ENCODE measurements around the gene CPNE2.

CPNE2 gene

DNA sequence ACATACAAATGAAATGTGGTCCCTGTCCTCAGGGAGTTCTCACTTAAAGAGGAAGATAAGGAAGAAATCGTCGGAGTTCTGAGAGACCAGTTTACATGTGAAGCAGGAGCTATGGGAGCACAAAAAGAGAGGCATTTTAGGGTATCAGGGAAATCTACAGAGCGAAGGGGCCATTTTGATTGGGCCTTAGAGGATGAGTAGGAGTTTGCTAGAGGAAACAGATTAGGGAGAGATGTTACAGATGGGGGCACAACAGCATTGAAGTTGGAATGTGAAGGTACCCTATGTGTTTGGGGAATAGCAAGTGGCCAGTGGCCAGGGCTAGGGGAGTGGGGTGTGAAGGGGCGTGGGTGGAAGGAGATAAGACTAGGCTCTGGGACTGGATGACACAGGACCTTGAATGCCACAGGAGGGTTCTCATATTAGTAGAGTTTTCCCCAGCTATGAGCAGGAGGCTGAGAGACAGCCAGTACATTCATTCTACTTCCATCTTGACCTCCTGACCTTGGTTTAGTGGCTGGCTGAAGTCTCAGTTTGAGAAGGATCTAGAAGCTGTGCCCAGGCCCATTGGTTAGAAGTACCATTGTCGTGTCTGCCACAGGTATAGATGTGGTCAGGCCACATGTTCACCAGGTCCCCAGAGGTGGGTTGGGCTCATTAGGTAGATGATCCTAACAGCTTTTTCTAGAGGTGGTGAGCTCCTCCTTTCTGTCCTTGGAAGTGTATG lies 34.8 kb downstream of the CPNE2 start:
- Mint-ChIP-seq H3K9me3 (no peaks in the 10 kb centered on the region), H3K4me1 (ENCODE audit: low read depth in 2 of 2) (peaks cover 65 to 68% of the 10 kb centered on the region in 2 donors), H3K4me3 (peak overlapping the region; percentile 7 to 47), H3K27me3 (no peaks in the 10 kb centered on the region), H3K27ac (peak overlapping the region; percentile 56 to 89), H3K36me3 (ENCODE audit: insufficient read depth) (peaks cover 3% of the 10 kb centered on the region)
- ATAC-seq (replicated peaks) (peak; percentile 28), DNase-seq (no peak)

- H3K4me1 Mint-ChIP-seq (ENCODE audit: low read depth in 2 of 2): peaks cover 69 to 73% of the 10 kb centered on the region in 2 donors
- peak overlapping the region; percentile 56 to 89 for H3K27ac Mint-ChIP-seq
- no peak for ATAC-seq (replicated peaks)
These were observed 35.5 kb downstream of the CPNE2 start for GRCh38 chr16:57127836-57128235.

GRCh38 chr16:57128771-57129389 lies 36.5 kb downstream of the CPNE2 start:
- Mint-ChIP-seq H3K4me1 (ENCODE audit: low read depth in 2 of 2) (peaks cover 72 to 75% of the 10 kb centered on the region in 2 donors), H3K27me3 (no peaks in the 10 kb centered on the region), H3K36me3 (ENCODE audit: insufficient read depth) (peaks cover 3% of the 10 kb centered on the region), H3K9me3 (no peaks in the 10 kb centered on the region), H3K27ac (peak overlapping the region; percentile 89 to 99), H3K4me3 (peak overlapping the region; percentile 70 to 74)
- ATAC-seq (replicated peaks) (peak; percentile 89), DNase-seq (peak; percentile 35 to 46 (median 44))

More at GRCh38 chr16:57127836-57128235, 35.5 kb downstream of the CPNE2 start:
- H3K4me3 Mint-ChIP-seq: peak overlapping the region; percentile 4 to 47
- no peak for DNase-seq
- H3K36me3 Mint-ChIP-seq (ENCODE audit: insufficient read depth): peaks cover 3% of the 10 kb centered on the region
- H3K9me3 Mint-ChIP-seq: no peaks in the 10 kb centered on the region
- no peaks in the 10 kb centered on the region for H3K27me3 Mint-ChIP-seq

GRCh38 chr16:57130950-57131321 lies 38.6 kb downstream of the CPNE2 start:
- peak overlapping the region; percentile 89 to 99 for H3K27ac Mint-ChIP-seq
- H3K27me3 Mint-ChIP-seq: no peaks in the 10 kb centered on the region
- H3K9me3 Mint-ChIP-seq: no peaks in the 10 kb centered on the region
- H3K36me3 Mint-ChIP-seq (ENCODE audit: insufficient read depth): peaks cover 10% of the 10 kb centered on the region
- no peak for DNase-seq
- ATAC-seq (replicated peaks): no peak
- peak overlapping the region; percentile 74 to 87 for H3K4me3 Mint-ChIP-seq
- H3K4me1 Mint-ChIP-seq (ENCODE audit: low read depth in 2 of 2): peaks cover 80 to 82% of the 10 kb centered on the region in 2 donors

DNA sequence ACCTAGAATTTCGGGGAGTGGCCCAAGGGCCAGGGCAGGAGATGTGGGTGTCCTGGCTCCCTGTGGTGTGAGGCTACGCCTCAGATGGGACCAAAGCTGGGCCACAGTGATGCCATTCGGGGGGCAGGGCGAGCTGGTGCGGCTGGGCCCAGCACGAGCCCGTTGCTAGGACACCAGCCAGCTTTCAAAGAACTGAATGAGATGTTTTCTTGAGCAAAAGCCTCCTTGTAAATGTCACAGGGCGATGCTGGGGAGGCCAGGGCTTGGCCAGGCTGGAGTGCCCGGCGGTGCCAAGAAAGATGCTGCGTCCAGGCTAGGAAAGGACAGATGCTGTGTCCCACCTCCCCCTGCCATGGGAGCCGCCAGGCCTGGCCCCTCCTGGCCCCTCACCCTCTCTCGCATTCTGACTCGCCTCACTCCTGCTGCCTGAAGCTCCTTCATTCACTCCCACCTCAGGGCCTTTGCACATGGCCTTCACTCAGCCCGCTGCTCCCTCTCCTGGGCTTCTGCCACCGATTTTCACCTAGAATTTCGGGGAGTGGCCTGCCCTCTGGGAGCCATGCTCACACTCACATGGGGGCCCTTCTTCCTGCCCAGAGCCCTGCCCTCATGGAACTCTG lies 39.1 kb downstream of the CPNE2 start:
- Mint-ChIP-seq H3K27ac (peak overlapping the region; percentile 89 to 99), H3K27me3 (no peaks in the 10 kb centered on the region), H3K4me1 (ENCODE audit: low read depth in 2 of 2) (peaks cover 78 to 82% of the 10 kb centered on the region in 2 donors), H3K9me3 (no peaks in the 10 kb centered on the region), H3K4me3 (peak overlapping the region; percentile 74 to 87), H3K36me3 (ENCODE audit: insufficient read depth) (peaks cover 14% of the 10 kb centered on the region)
- ATAC-seq (replicated peaks) (no peak), DNase-seq (no peak)

DNA sequence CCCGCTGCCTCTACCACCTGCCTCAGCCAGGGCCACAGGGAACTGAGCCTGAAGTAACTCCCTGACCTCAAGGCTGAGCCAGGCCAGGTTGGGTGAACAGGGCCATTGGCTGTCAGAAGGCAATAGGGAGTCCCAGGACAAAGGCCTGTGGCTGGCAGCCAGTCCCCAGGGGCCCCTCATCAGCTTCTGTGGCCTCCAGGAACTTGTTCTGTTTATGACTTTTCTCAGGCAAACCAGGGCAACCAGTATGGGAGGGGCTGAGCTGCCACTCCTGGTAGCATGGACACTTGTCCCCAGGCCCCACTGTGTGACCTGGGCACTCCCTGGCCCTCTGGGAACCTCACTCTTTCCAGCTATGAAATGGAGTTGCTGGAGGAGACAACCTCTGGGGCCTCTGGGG lies 40.1 kb downstream of the CPNE2 start:
- H3K9me3 Mint-ChIP-seq: no peaks in the 10 kb centered on the region
- peak overlapping the region; percentile 89 to 99 for H3K27ac Mint-ChIP-seq
- ATAC-seq (replicated peaks): no peak
- H3K4me3 Mint-ChIP-seq: peak overlapping the region; percentile 74 to 87
- H3K27me3 Mint-ChIP-seq: no peaks in the 10 kb centered on the region
- H3K4me1 Mint-ChIP-seq (ENCODE audit: low read depth in 2 of 2): peaks cover 69 to 72% of the 10 kb centered on the region in 2 donors
- H3K36me3 Mint-ChIP-seq (ENCODE audit: insufficient read depth): peaks cover 14% of the 10 kb centered on the region
- DNase-seq: no peak

GRCh38 chr16:57133031-57133430 lies 40.6 kb downstream of the CPNE2 start:
- no peak for DNase-seq

GRCh38 chr16:57133886-57134285 lies 41.5 kb downstream of the CPNE2 start:
- peak overlapping the region; percentile 89 to 99 for H3K27ac Mint-ChIP-seq
- no peaks in the 10 kb centered on the region for H3K9me3 Mint-ChIP-seq
- peak overlapping the region; percentile 74 to 87 for H3K4me3 Mint-ChIP-seq
- DNase-seq (no peak), ATAC-seq (replicated peaks) (peak; percentile 56)
- peaks cover 73 to 75% of the 10 kb centered on the region in 2 donors for H3K4me1 Mint-ChIP-seq (ENCODE audit: low read depth in 2 of 2)
- peaks cover 17% of the 10 kb centered on the region for H3K36me3 Mint-ChIP-seq (ENCODE audit: insufficient read depth)
- H3K27me3 Mint-ChIP-seq: no peaks in the 10 kb centered on the region

More at GRCh38 chr16:57133031-57133430, 40.6 kb downstream of the CPNE2 start:
- H3K27ac Mint-ChIP-seq: peak overlapping the region; percentile 89 to 99
- H3K36me3 Mint-ChIP-seq (ENCODE audit: insufficient read depth): peaks cover 16% of the 10 kb centered on the region
- ATAC-seq (replicated peaks): no peak
- H3K4me3 Mint-ChIP-seq: peak overlapping the region; percentile 74 to 87
- peaks cover 69 to 71% of the 10 kb centered on the region in 2 donors for H3K4me1 Mint-ChIP-seq (ENCODE audit: low read depth in 2 of 2)
- no peaks in the 10 kb centered on the region for H3K9me3 Mint-ChIP-seq
- no peaks in the 10 kb centered on the region for H3K27me3 Mint-ChIP-seq

GRCh38 chr16:57134982-57135381 lies 42.6 kb downstream of the CPNE2 start:
- peak; percentile 13 to 33 (median 18) for DNase-seq
- H3K4me3 Mint-ChIP-seq: peak overlapping the region; percentile 74 to 87
- ATAC-seq (replicated peaks): peak; percentile 84
- peaks cover 17% of the 10 kb centered on the region for H3K36me3 Mint-ChIP-seq (ENCODE audit: insufficient read depth)
- H3K9me3 Mint-ChIP-seq: no peaks in the 10 kb centered on the region
- no peaks in the 10 kb centered on the region for H3K27me3 Mint-ChIP-seq
- peak overlapping the region; percentile 89 to 99 for H3K27ac Mint-ChIP-seq
- peaks cover 69 to 74% of the 10 kb centered on the region in 2 donors for H3K4me1 Mint-ChIP-seq (ENCODE audit: low read depth in 2 of 2)

DNA sequence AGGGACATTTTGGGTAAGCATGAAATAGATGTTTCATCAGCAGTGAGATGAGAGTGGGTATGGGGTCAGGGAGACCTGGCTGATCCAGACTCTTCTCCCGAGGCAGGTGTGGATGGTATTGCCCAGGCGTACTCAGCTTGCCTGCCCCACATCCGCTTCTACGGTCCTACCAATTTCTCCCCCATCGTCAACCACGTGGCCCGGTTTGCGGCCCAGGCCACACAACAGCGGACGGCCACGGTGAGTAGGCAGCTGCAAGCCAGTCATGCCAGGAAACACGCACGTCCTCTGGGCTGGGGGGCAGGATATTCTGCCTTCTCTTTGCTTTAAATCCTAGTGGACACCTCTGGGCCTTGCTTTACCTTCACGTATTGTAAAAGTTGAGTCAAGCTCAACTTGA lies 44.7 kb downstream of the CPNE2 start:
- Mint-ChIP-seq H3K9me3 (no peaks in the 10 kb centered on the region), H3K4me1 (ENCODE audit: low read depth in 2 of 2) (peaks cover 65 to 68% of the 10 kb centered on the region in 2 donors), H3K4me3 (no peak overlapping the region), H3K27ac (peak overlapping the region; percentile 76 to 88), H3K27me3 (no peaks in the 10 kb centered on the region), H3K36me3 (ENCODE audit: insufficient read depth) (peaks cover 16% of the 10 kb centered on the region)
- ATAC-seq (replicated peaks) (no peak), DNase-seq (no peak)

DNA sequence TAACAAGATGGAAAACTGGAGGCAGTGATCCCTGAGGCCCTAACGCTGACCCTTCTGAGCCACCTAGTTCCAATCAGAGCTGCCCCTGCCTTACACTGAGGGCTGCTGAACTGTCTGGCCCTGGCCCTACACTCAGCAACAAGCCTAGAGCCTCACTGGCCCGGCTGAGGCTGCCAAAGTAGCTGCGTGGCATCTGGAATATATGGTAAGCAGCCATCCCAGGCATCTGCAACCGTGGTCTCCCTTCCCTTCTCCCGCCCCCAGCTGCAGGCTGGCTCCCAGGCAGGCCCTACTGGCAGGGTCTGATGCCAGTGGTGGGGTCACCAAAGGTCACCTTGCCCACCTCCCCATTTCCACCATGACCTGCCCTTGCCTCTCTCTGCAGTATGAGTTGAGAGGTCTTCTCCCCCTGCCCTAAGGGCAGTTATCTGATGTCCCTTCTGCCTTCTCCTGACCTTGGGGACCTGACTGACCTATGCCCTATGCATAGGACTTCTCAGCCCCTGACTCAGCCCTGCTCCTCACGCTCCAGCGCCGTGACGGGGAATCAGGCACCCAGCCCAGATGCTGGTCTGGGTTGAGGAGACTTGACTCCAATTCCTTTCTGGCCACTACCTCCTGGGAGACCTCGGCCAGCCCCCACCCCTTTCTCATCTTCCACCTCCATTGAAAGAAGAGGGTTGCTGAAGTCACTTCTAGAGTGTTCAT lies 45.3 kb downstream of the CPNE2 start:
- Mint-ChIP-seq H3K4me1 (ENCODE audit: low read depth in 2 of 2) (peaks cover 67 to 68% of the 10 kb centered on the region in 2 donors), H3K4me3 (no peak overlapping the region), H3K9me3 (no peaks in the 10 kb centered on the region), H3K27ac (peak overlapping the region; percentile 76 to 88), H3K27me3 (no peaks in the 10 kb centered on the region), H3K36me3 (ENCODE audit: insufficient read depth) (peaks cover 18% of the 10 kb centered on the region)
- ATAC-seq (replicated peaks): no peak
- DNase-seq: no peak

GRCh38 chr16:57138281-57138935 lies 46.0 kb downstream of the CPNE2 start:
- ATAC-seq (replicated peaks): no peak
- H3K4me1 Mint-ChIP-seq (ENCODE audit: low read depth in 2 of 2): peaks cover 64 to 65% of the 10 kb centered on the region in 2 donors
- DNase-seq: no peak
- no peaks in the 10 kb centered on the region for H3K27me3 Mint-ChIP-seq
- H3K27ac Mint-ChIP-seq: peak overlapping the region; percentile 76 to 88
- H3K4me3 Mint-ChIP-seq: peak overlapping the region in 1 of 2 donors; percentile 11
- H3K36me3 Mint-ChIP-seq (ENCODE audit: insufficient read depth): peaks cover 18% of the 10 kb centered on the region
- H3K9me3 Mint-ChIP-seq: no peaks in the 10 kb centered on the region

Data from effector memory CD8-positive, alpha-beta T cell (primary cell).